ENCODE results near the gene TMEM134.

DNA sequence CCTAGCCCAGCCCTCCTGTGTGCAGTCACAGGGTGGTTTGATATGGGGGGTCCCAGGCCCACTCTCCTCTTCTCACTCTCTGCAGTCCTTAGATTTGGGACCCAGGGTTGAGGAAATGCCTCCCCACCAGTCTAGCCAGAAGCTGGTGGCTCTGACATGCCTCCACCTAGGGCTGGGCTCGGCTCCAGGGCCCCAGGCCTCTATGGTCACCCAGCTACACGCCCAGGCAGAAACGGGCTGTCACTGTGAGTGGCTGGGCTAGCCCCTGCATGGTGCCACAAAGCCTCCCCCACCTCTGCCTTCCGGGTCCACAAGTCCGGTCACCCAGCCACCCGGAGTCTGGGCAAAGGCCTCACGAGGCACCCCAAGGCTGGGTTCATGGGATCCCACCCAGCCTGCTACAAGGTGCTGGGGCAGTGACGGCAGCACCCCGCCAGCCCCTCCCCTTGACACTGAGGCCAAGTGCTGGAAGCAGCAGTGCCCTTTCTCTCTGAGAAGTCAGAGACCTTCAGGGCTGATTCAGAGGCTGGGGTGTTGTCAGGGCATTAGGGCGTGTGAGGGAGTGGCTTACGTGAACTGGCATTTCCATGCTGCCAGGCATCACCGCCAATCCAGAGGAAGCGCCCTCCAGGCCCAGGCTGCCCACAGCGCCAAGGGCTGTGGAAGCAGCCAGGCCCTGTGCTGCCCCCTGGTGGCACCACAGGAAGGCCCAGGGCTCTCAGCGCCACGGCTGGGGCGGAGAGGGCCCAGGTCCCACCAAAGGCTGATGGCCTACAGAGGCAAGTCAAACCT lies 36.8 kb upstream of the TMEM134 start:
- TF ChIP-seq EP300 (IDR thresholded peaks at IDR 0.05; ENCODE audit: borderline replicate concordance in 1 of 2, control insufficient read depth in 1 of 2, low read depth in 2 of 2, low read length in 2 of 2), result no peak
- TF ChIP-seq, protein P1, sequence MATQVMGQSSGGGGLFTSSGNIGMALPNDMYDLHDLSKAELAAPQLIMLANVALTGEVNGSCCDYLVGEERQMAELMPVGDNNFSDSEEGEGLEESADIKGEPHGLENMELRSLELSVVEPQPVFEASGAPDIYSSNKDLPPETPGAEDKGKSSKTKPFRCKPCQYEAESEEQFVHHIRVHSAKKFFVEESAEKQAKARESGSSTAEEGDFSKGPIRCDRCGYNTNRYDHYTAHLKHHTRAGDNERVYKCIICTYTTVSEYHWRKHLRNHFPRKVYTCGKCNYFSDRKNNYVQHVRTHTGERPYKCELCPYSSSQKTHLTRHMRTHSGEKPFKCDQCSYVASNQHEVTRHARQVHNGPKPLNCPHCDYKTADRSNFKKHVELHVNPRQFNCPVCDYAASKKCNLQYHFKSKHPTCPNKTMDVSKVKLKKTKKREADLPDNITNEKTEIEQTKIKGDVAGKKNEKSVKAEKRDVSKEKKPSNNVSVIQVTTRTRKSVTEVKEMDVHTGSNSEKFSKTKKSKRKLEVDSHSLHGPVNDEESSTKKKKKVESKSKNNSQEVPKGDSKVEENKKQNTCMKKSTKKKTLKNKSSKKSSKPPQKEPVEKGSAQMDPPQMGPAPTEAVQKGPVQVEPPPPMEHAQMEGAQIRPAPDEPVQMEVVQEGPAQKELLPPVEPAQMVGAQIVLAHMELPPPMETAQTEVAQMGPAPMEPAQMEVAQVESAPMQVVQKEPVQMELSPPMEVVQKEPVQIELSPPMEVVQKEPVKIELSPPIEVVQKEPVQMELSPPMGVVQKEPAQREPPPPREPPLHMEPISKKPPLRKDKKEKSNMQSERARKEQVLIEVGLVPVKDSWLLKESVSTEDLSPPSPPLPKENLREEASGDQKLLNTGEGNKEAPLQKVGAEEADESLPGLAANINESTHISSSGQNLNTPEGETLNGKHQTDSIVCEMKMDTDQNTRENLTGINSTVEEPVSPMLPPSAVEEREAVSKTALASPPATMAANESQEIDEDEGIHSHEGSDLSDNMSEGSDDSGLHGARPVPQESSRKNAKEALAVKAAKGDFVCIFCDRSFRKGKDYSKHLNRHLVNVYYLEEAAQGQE (IDR thresholded peaks at IDR 0.05; ENCODE audit: low read depth, low read length), result no peak
- no peak for TF ChIP-seq ZSCAN29 (IDR thresholded peaks at IDR 0.05)
- no peak for TF ChIP-seq ZNF24 (IDR thresholded peaks at IDR 0.05)
- TF ChIP-seq, protein P2, sequence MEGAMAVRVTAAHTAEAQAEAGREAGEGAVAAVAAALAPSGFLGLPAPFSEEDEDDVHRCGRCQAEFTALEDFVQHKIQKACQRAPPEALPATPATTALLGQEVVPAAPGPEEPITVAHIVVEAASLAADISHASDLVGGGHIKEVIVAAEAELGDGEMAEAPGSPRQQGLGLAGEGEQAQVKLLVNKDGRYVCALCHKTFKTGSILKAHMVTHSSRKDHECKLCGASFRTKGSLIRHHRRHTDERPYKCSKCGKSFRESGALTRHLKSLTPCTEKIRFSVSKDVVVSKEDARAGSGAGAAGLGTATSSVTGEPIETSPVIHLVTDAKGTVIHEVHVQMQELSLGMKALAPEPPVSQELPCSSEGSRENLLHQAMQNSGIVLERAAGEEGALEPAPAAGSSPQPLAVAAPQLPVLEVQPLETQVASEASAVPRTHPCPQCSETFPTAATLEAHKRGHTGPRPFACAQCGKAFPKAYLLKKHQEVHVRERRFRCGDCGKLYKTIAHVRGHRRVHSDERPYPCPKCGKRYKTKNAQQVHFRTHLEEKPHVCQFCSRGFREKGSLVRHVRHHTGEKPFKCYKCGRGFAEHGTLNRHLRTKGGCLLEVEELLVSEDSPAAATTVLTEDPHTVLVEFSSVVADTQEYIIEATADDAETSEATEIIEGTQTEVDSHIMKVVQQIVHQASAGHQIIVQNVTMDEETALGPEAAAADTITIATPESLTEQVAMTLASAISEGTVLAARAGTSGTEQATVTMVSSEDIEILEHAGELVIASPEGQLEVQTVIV (IDR thresholded peaks at IDR 0.05; ENCODE audit: borderline replicate concordance, partially characterized antibody), result no peak
- TF ChIP-seq PAX8 (IDR thresholded peaks at IDR 0.05), result no peak
- peak; percentile 36 to 62; a peak in 1 of 4 replicates for TF ChIP-seq BHLHE40 (IDR thresholded peaks at IDR 0.05; ENCODE audit: borderline replicate concordance in 1 of 2, low read depth in 2 of 2, low read length in 1 of 2)
- TF ChIP-seq POLR2A (IDR thresholded peaks at IDR 0.05; ENCODE audit: low read depth, low read length), result peak; percentile 46
- no peak for TF ChIP-seq RAD51 (IDR thresholded peaks at IDR 0.05)
- peak; percentile 88 for TF ChIP-seq RAD21 (IDR thresholded peaks at IDR 0.05; ENCODE audit: insufficient read depth, low read depth, low read length)
- TF ChIP-seq ATF7 (IDR thresholded peaks at IDR 0.05; ENCODE audit: low read depth), result peak; percentile 23; the same call in 1 of the 2 replicates
- peak; percentile 40; the same call in 1 of the 2 replicates for TF ChIP-seq PAX5 (IDR thresholded peaks at IDR 0.05; ENCODE audit: borderline replicate concordance, low read depth, low read length)

All from GM12878 (cell line).